Esophagus muscularis mucosa (tissue), 4 donors: ENCODE measurements around the gene CMC1. TPM values are rescaled to one million over a fixed set of nuclear protein-coding genes. Genes with fewer than 3 reads are reported as not detected.

ENCODE experiments used
- DNase-seq: peaks from one replicate; pipeline ENCODE4 v3.0.0-alpha.2; 2017; ENCODE audit errors: extremely low spot score
- H3K27ac ChIP-seq, 4 donors: fragments of 200-600 bp; sonication (generic); replicated peaks in 1 of 4; 1 replicate in 3 of 4; 2 replicates in 1 of 4; pipeline ENCODE4 v1.5.1; 2016 to 2019; ENCODE audit warnings: mild to moderate bottlenecking in 1 of 4
- H3K27me3 ChIP-seq, 4 donors: fragments of 200-600 bp; sonication (generic); one replicate each; pipeline versions ENCODE4 v1.5.1 to v1.6.0; 2016 to 2019
- H3K36me3 ChIP-seq, 4 donors: fragments of 200-600 bp; sonication (generic); one replicate each; pipeline ENCODE4 v1.5.1; 2016 to 2019
- H3K4me1 ChIP-seq, 4 donors: fragments of 200-600 bp; sonication (generic); one replicate each; pipeline ENCODE4 v1.5.1; 2016 to 2019
- H3K4me3 ChIP-seq, 4 donors: fragments of 200-600 bp; sonication (generic); 1 replicate in 2 of 4; 2 replicates in 2 of 4; pipeline ENCODE4 v1.5.1; 2016 to 2019; ENCODE audit warnings: mild to moderate bottlenecking in 4 of 4, moderate library complexity in 1 of 4
- H3K9me3 ChIP-seq, 4 donors: fragments of 200-600 bp; sonication (generic); 1 replicate in 3 of 4; 2 replicates in 1 of 4; pipeline ENCODE4 v1.5.1; 2016 to 2019
- EP300 ChIP-seq: sonication (generic); formaldehyde crosslinking; IDR thresholded peaks from one replicate; pipeline ENCODE4 v1.6.1; 2017; ENCODE audit warnings: antibody characterized with exemption
- POLR2A ChIP-seq: fragments of 450-650 bp; IDR thresholded peaks from one replicate; pipeline ENCODE4 v1.6.1; 2017; ENCODE audit warnings: antibody characterized with exemption, moderate library complexity, mild to moderate bottlenecking, low read depth
- POLR2AphosphoS5 ChIP-seq, 2 donors: sonication (generic); formaldehyde crosslinking; IDR thresholded peaks; one replicate each; pipeline ENCODE4 v1.6.1; 2017; ENCODE audit warnings: antibody characterized with exemption in 2 of 2
- WGBS: methylation state at CpG from one replicate; pipeline ENCODE4 v1.1.5; 2018; 5-methylcytosine and 5-hydroxymethylcytosine counted together
- intact Hi-C: fragments of 100-400 bp; cut with DNase I; formaldehyde crosslinking; loops from one replicate; pipeline ENCODE4 v1.15.1; 2023
- total RNA-seq, 4 donors: library from RNA; depleted of rRNA; stranded (reverse); fragments of >200 nt; gene quantifications; one replicate each; pipeline versions ENCODE4 v1.1.0 to v1.2.1, GENCODE V29; 2016
- TF ChIP-seq, protein P1 (sequence below), 3 experiments: fragments of 200-600 bp in 2 of 3; fragments of 450-650 bp in 1 of 3; sonication (generic) in 2 of 3; IDR thresholded peaks; one replicate each; pipeline ENCODE4 v1.5.1; 2017 to 2019; ENCODE audit warnings: antibody characterized with exemption in 3 of 3, mild to moderate bottlenecking in 2 of 3, moderate library complexity in 1 of 3

Gene CMC1
- total RNA-seq, 4 donors from 2014 or later, result 9.1 to 20.3 (median 15.0) TPM

- TF ChIP-seq POLR2AphosphoS5 (IDR thresholded peaks at IDR 0.05), result no peak
- no peak for TF ChIP-seq POLR2A
- WGBS, result 93% methylated on average over 3 of the region's 3 CpGs
Measured at GRCh38 chr3:28242519-28242918, 1.1 kb downstream of the CMC1 start.

GRCh38 chr3:28243424-28244106 lies 2.1 kb downstream of the CMC1 start:
- WGBS, result 61% methylated on average over 3 of the region's 3 CpGs
- Histone ChIP-seq H3K27ac (no peak overlapping the region), H3K4me3 (no peak overlapping the region), H3K36me3 (no peaks in the 10 kb centered on the region), H3K27me3 (no peaks in the 10 kb centered on the region), H3K4me1 (peaks cover 19 to 44% (median 27%) of the 10 kb centered on the region in 4 donors), H3K9me3 (no peaks in the 10 kb centered on the region)
- no peak for DNase-seq
- intact Hi-C loops, result no loop called here
- TF ChIP-seq, protein P1, sequence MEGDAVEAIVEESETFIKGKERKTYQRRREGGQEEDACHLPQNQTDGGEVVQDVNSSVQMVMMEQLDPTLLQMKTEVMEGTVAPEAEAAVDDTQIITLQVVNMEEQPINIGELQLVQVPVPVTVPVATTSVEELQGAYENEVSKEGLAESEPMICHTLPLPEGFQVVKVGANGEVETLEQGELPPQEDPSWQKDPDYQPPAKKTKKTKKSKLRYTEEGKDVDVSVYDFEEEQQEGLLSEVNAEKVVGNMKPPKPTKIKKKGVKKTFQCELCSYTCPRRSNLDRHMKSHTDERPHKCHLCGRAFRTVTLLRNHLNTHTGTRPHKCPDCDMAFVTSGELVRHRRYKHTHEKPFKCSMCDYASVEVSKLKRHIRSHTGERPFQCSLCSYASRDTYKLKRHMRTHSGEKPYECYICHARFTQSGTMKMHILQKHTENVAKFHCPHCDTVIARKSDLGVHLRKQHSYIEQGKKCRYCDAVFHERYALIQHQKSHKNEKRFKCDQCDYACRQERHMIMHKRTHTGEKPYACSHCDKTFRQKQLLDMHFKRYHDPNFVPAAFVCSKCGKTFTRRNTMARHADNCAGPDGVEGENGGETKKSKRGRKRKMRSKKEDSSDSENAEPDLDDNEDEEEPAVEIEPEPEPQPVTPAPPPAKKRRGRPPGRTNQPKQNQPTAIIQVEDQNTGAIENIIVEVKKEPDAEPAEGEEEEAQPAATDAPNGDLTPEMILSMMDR (IDR thresholded peaks at IDR 0.05), result no peak
- TF ChIP-seq POLR2AphosphoS5 (IDR thresholded peaks at IDR 0.05), result no peak
- no peak for TF ChIP-seq POLR2A
- TF ChIP-seq EP300, result no peak

More at GRCh38 chr3:28242519-28242918, 1.1 kb downstream of the CMC1 start:
- DNase-seq, result no peak
- intact Hi-C loops, result no loop called here
- peak overlapping the region; percentile 77 to 96 (median 90) for H3K4me3 ChIP-seq
- no peak overlapping the region for H3K27ac ChIP-seq
- H3K27me3 ChIP-seq, result no peaks in the 10 kb centered on the region
- H3K9me3 ChIP-seq, result no peaks in the 10 kb centered on the region
- H3K36me3 ChIP-seq, result no peaks in the 10 kb centered on the region
- H3K4me1 ChIP-seq, result peaks cover 19 to 40% (median 26%) of the 10 kb centered on the region in 4 donors

DNA sequence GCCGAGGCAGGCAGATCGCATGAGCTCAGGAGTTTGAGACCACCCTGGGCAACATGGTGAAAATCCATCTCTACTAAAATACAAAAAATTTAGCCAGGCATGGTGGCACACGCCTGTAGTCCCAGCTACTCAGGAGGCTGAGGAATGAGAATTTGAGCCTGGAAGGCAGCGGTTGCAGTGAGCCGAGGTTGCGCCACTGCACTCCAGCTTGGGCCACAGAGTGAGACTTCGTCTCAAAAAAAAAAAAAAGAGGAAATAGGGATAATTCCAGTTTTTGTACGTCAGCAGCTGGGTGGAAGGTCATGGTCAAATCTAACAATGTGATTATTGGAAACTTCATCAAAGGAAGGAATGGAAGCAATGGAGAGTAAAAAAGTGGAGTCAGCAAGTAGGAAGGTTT lies 3.1 kb downstream of the CMC1 start:
- DNase-seq, result no peak
- intact Hi-C loops, result no loop called here
- WGBS, result 83% methylated on average over 8 of the region's 8 CpGs

DNA sequence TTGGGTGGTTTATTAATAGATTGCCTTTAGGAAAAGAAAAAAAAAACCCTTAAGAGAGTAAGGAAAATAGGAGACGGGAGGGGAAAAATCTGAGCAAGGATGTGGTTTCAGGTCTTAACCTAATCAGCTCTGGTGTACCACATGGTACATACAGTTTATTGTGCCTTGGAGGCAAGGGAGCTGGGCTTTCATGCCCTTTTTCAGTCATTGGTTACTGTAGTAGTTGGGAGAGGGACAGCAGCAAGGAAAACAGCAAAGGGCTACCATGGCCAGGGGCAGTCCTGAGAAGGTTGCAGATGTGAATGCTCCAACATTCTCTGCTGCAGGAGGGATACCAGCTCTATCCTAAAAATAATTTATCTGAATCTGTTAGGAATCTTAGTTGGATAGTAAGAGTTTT lies 5.9 kb downstream of the CMC1 start:
- Histone ChIP-seq H3K36me3 (no peaks in the 10 kb centered on the region), H3K27me3 (no peaks in the 10 kb centered on the region), H3K27ac (no peak overlapping the region), H3K4me1 (peaks cover 10 to 46% (median 29%) of the 10 kb centered on the region in 4 donors), H3K9me3 (no peaks in the 10 kb centered on the region), H3K4me3 (no peak overlapping the region)
- WGBS, result 78% methylated on average over 1 of the region's 1 CpG
- no peak for DNase-seq
- TF ChIP-seq, protein P1 (IDR thresholded peaks at IDR 0.05), result no peak
- TF ChIP-seq EP300 (no peak), POLR2A (no peak), POLR2AphosphoS5 (IDR thresholded peaks at IDR 0.05) (no peak)
- intact Hi-C loops, result no loop called here

More for the DNA sequence above, 3.1 kb downstream of the CMC1 start:
- H3K36me3 ChIP-seq, result no peaks in the 10 kb centered on the region
- H3K27ac ChIP-seq, result no peak overlapping the region
- TF ChIP-seq, protein P1 (IDR thresholded peaks at IDR 0.05), result no peak
- TF ChIP-seq POLR2AphosphoS5 (IDR thresholded peaks at IDR 0.05), result no peak
- no peak for TF ChIP-seq POLR2A
- TF ChIP-seq EP300, result no peak
- H3K27me3 ChIP-seq, result no peaks in the 10 kb centered on the region
- H3K4me3 ChIP-seq, result no peak overlapping the region
- no peaks in the 10 kb centered on the region for H3K9me3 ChIP-seq
- peaks cover 19 to 44% (median 27%) of the 10 kb centered on the region in 4 donors for H3K4me1 ChIP-seq

- H3K27me3 ChIP-seq, result no peaks in the 10 kb centered on the region
- TF ChIP-seq POLR2A, result no peak
- TF ChIP-seq POLR2AphosphoS5 (IDR thresholded peaks at IDR 0.05), result no peak
- TF ChIP-seq EP300, result no peak
- TF ChIP-seq, protein P1 (IDR thresholded peaks at IDR 0.05), result no peak
- no peak overlapping the region for H3K27ac ChIP-seq
- intact Hi-C loops, result no loop called here
- WGBS, result 37% methylated on average over 3 of the region's 3 CpGs
- no peak for DNase-seq
- H3K9me3 ChIP-seq, result no peaks in the 10 kb centered on the region
- no peaks in the 10 kb centered on the region for H3K36me3 ChIP-seq
- no peak overlapping the region for H3K4me3 ChIP-seq
- peaks cover 6 to 35% (median 19%) of the 10 kb centered on the region in 4 donors for H3K4me1 ChIP-seq
Measured at GRCh38 chr3:28250999-28251398, 9.6 kb downstream of the CMC1 start.
